Left forelimb (tissue), 1 donor: ENCODE data around the gene MORN1.

Source experiments
- DNase-seq: peaks from one replicate; pipeline ENCODE4 v3.0.0-alpha.2; 2018; ENCODE audit warnings: low spot score

Gene MORN1

DNA sequence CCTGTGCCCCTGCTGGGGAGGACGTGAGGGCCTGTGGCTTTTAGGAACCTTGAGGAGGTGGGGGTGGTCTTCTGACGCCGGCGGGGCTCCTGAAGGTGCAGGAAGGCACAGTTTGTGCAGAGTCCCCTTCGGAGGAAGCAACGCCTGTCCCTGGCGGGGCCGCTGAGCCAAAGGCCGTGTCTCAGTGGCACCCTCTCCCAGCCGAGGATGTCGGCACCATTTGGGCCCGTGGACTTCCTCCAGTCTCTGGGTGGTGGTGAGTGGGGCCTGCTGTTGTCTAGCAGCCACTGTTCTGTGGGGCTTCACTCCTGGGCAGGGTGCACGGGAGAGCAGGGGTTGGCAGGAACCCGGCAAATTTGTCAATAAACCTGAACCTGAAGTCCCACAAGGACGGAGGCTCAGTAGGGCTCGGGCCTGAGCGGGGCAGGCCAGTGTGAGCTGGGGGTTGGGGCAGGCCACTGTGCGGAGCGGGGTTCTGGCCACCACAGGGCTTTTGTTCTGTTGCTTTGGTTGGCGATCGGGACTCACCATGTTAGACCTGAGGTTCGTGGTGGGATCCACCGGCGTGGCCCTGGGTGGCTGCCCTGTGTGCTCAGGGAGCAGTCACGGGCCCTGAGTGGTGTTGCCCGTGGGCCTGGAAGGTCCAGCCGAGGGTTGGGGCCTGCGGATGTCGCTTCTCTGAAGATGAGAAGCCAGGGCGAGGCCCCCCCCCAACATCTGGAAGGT is 98.5 kb downstream of the MORN1 start:
- no peak for DNase-seq

- DNase-seq, result no peak
These were observed 99.8 kb downstream of the MORN1 start for GRCh38 chr1:2291577-2291976.

GRCh38 chr1:2290595-2291510 is 100.5 kb downstream of the MORN1 start:
- DNase-seq, result no peak

- no peak for DNase-seq
These were observed 101.2 kb downstream of the MORN1 start for GRCh38 chr1:2290171-2290578.

DNA sequence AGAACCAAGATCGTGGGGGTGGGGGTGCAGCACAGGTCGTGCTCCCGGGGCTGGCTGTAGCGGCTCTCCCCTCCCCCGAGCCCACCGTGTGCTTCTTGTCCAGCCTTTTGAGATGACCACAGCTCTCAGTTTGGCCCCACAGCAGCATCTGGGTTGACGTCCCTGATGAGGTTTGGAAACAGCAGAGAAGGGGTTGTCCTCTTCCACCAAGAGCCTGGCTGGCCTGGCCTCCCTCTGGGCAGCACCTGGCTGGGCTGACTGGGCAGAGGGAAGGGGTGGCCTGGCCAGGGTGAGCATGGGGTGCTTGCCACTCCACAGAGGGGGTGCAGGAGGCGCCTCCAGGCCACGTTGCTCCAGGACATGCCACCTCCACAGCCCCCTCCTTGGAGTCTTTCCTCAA is 101.7 kb downstream of the MORN1 start:
- no peak for DNase-seq

DNA sequence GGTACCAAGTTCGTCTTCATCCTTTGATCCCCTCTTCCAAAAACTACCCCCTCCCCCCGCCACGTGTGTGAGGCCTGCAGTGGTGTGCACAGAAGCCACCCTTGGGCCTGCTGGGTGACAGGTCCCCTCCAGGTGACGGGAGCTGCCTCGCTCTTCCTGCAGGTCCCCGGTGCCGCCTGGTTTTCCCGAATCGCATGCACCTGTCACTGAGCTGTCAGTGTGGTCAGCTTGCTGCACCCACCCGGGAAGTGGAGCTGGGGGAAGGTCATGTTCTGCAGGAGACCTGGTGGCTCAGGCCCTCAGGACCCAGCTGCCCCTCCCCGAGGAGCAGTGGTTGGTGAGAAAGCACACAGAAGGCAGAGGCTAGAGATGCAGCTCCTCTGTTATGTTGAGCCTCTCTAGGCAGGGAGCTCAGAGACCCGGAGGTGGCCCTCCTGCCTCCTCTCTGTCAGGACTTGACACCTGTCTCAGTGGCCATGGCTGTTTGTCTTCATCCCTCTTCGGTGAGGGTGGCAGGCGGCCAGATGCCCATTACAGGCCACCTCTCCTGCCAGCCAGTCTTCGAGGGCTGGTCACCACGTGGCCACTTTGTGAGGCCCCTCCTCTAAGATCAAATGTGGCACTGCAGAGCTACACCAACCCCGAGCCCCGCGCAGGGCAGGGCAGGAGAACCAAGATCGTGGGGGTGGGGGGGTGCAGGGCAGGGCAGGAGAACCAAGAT is 102.4 kb downstream of the MORN1 start:
- DNase-seq, result no peak

GRCh38 chr1:2288311-2288710 is 103.0 kb downstream of the MORN1 start:
- no peak for DNase-seq

GRCh38 chr1:2287649-2288048 is 103.7 kb downstream of the MORN1 start:
- no peak for DNase-seq

- DNase-seq, result no peak
These were observed 104.4 kb downstream of the MORN1 start for GRCh38 chr1:2286923-2287322.

- DNase-seq, result no peak
These were observed 106.4 kb downstream of the MORN1 start for GRCh38 chr1:2284932-2285331.

DNA sequence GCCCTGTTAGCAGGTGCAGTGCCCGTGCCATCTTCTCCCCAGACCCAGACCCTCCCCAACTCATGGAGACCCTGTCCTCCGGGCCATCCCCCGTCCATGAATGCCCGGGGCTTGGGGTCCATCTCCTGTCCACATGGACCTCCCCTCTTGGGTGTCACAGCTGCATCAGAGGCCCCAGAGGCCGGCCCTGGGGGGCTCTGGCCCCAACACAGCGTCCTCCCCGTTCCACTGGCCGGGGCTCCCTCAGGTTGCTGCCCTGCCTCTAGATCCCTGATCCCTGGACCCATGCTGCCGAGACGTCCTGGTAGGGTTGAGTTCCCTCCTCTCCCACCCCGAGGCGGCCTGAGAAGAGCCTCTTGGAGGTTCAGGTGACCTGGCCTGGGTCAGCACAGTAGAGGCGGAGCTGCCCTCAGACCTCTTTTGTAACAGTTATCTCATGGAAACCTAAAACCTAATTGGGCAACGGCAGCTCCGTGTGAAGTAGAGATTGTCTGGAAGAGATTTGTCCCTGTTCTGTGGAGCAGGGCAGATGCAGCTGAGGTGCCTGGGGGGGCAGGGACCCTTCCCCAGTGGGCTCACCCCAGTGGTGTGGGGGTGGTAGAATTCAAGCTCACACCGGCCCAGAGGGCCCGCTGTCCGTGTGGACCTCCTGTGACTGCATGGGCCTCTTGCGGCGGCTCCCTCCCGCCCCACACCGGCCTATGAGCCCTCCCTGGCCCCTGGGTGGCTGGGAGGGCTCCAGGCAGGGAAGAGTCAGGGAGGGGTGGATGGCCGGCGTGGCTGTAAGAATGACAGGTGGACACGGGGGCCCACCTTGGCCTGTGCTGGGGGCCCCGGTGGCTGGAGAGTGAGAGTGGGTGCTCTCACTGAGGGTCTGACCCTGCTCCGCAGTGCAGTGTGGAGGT is 107.1 kb downstream of the MORN1 start:
- DNase-seq, result no peak

DNA sequence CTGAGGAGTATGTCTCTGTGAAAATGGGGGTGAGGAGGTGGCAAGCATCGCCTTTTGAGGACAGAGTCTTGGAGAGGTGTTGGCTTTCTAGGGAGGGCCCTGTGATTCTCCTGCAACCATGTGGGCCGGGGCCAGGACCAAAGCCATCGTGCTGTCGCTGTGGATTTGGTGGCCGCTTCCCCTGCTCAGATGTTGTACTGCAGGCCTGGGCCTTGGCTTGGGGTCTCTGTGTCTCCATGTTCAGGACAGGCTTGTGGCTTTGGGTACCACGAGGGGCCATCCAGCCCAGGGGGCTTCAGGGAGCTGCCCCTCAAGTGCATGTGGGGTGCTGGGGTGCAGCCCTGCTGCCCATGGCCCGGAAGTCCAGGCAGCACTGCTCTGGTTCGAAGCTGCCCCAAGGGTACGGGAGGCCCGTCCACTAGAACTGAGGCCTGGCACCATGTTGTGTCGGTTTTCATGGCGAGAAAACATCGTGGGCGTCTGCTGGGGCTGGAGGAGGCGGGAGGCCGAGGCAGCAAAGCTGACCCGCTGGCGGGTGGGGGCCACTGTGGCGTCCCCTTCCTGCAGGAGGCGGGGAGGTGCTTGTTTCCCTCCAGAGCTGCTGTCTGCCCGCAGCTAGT is 107.9 kb downstream of the MORN1 start:
- no peak for DNase-seq

DNA sequence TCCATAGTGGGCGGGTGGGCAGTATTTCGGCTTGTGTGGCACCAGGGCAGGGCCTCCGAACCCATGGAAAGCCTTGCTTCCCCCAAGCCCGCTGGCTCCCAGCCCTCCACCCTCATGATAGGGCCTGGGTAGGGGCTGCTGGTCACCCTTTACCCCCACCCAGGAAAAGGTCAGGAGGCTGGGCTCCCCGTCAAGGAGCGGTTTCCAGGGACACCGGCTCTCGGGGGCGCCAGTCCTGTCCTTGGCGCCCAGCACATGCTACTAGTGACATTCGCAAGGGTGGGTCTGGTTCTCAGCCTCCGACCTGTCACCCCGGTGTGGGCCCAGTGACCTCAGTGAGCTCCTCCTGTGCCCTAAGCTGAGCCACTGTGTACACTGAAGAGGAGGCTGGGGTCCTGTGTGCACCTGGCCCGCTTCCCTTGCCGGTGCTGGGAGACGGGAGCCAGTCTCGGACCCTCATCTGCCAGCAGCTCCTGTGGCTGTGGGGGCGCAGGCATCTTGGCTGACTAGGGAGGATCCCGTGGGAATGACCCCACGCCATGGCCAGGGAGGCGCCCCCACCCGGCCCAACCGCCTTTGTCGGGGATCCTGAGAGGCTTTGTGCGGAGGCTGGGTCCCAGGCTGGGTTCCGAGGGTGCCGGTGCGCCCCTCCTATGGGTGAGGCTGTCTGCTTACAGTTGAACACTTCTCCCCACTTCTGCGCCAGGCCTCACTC is 108.6 kb downstream of the MORN1 start:
- no peak for DNase-seq

GRCh38 chr1:2279817-2280216 is 111.5 kb downstream of the MORN1 start:
- DNase-seq, result no peak

- peak; percentile 94 for DNase-seq
These were observed 112.1 kb downstream of the MORN1 start for GRCh38 chr1:2279210-2279639.

DNA sequence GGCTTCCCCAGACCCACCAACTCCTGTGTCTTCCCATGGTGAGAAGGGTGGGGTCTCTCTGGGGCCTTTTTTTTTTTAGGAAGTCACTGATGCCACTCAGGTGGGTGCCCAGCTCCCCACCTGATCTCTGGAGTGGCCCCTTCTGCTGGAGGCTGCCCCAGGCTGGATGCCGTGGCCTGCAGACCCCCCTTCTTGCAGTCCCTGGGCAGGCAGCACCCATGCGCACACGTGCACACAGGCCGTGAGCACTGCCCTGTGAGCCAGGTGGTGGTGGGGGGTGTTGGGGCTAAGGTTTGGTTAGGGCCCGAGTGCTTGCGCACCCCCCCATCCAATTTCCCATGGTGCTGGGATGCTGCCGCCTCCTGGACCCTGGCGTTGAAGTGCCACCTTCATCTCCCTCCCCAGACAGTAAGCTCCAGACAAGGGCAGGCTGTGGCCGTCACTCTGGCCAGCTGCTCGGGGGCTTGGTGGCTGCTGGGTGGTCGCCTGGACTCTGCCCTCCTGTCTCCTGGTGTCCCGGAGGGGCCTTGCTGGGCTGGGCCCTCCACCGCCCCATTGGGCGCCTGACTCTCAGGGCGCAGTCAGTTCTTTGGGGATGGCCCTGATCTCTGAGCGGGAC is 112.7 kb downstream of the MORN1 start:
- DNase-seq, result no peak

- no peak for DNase-seq
These were observed 113.4 kb downstream of the MORN1 start for GRCh38 chr1:2277741-2278488.

DNA sequence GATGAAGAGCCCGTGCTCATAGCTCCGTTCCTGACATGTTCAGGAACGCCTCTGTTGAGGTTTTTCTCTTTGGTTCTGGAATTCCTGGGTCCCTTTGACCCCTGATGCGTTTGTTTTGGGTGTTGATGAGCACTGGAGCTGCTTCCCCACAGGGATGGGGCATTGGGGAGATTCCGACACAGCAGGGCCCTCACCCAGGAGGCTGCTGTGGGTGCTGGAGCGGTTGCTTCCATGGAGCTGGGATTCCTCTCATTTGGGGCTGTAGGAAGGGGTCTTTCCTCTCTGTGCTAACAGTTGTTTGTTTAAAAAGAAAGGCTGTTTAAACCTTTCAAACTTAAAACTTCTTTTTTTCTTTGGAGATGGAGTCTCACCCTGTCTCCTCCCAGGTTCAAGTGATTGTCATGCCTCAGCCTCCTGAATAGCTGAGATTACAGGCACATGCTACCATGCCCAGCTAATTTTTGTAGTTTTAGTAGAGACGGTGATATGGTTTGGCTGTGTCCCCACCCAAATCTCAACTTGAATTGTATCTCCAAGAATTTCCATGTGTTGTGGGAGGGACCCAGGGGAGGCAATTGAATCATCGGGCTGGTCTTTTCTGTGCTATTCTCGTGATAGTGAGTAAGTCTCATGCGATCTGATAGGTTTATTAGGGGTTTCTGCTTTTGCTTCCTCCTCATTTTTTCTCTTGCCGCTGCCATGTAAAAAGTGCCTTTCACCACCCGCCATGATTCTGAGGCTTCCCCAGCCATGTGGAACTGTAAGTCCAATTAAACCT is 114.4 kb downstream of the MORN1 start:
- DNase-seq, result no peak
